Mesothelial cell of epicardium (in vitro differentiated cells): ENCODE results near the gene POLR3A. TPM values are rescaled to one million over a fixed set of nuclear protein-coding genes. Genes with fewer than 3 reads are reported as not detected.

Experiments
- DNase-seq, 2 experiments: peaks; one replicate each; pipeline ENCODE4 v3.0.0; 2021; ENCODE audit warnings: low spot score in 2 of 2; ENCODE audit not compliant: unreplicated experiment in 2 of 2
- H3K27ac Mint-ChIP-seq: 2 replicates; pipeline ENCODE4 v1.8.0; 2021; ENCODE audit warnings: mixed read lengths
- H3K27me3 Mint-ChIP-seq: 2 replicates; pipeline ENCODE4 v1.8.0; 2021; ENCODE audit warnings: low read depth, mixed read lengths
- H3K36me3 Mint-ChIP-seq: 2 replicates; pipeline ENCODE4 v1.8.0; 2021; ENCODE audit warnings: mixed read lengths
- H3K4me1 Mint-ChIP-seq: 2 replicates; pipeline ENCODE4 v1.8.0; 2021; ENCODE audit warnings: mixed read lengths
- H3K4me3 Mint-ChIP-seq: 2 replicates; pipeline ENCODE4 v1.8.0; 2021; ENCODE audit warnings: mild to moderate bottlenecking, moderate library complexity, mixed read lengths
- H3K9me3 Mint-ChIP-seq: 2 replicates; pipeline ENCODE4 v1.8.0; 2021; ENCODE audit warnings: mixed read lengths
- total RNA-seq: library from RNA; stranded (reverse); gene quantifications from 3 replicates; pipeline ENCODE4 v1.2.1, GENCODE V29; 2021
- TF ChIP-seq, protein P1 (sequence below): fragments of 200-600 bp; sonication (generic); IDR thresholded peaks from one replicate; pipeline ENCODE4 v1.5.0; 2021; ENCODE audit warnings: antibody characterized with exemption; ENCODE audit not compliant: unreplicated experiment

The POLR3A gene
- total RNA-seq, 1 donor from 2014 or later, result 23.9 TPM

GRCh38 chr10:77941790-77942189, 87.5 kb downstream of the POLR3A start:
- TF ChIP-seq, protein P1, sequence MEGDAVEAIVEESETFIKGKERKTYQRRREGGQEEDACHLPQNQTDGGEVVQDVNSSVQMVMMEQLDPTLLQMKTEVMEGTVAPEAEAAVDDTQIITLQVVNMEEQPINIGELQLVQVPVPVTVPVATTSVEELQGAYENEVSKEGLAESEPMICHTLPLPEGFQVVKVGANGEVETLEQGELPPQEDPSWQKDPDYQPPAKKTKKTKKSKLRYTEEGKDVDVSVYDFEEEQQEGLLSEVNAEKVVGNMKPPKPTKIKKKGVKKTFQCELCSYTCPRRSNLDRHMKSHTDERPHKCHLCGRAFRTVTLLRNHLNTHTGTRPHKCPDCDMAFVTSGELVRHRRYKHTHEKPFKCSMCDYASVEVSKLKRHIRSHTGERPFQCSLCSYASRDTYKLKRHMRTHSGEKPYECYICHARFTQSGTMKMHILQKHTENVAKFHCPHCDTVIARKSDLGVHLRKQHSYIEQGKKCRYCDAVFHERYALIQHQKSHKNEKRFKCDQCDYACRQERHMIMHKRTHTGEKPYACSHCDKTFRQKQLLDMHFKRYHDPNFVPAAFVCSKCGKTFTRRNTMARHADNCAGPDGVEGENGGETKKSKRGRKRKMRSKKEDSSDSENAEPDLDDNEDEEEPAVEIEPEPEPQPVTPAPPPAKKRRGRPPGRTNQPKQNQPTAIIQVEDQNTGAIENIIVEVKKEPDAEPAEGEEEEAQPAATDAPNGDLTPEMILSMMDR, result no peak
- no peaks in the 10 kb centered on the region for H3K27me3 Mint-ChIP-seq
- no peak overlapping the region for H3K27ac Mint-ChIP-seq
- no peaks in the 10 kb centered on the region for H3K36me3 Mint-ChIP-seq
- H3K4me1 Mint-ChIP-seq, result peaks cover 18% of the 10 kb centered on the region
- H3K4me3 Mint-ChIP-seq, result no peak overlapping the region
- no peak for DNase-seq
- H3K9me3 Mint-ChIP-seq, result no peaks in the 10 kb centered on the region

DNA sequence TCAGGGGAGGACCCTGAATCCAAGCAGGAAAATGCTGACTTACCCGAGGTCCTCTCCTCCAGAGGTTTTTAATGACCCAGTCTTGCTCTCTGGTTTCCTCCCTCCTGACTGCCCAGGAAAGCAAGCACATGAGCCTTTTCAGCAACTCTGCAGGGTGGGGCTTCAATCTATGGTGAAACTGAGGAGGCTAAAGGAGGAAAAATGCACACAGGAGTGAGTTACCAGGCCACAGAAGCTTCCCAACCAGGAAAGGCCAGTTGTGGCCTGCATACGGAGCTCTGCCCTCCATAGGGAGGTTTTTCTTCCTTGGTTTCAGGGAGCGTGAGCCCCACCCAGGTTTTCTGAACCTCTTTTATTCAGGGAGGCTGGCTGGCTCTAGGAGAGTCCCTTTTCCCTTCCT, 88.7 kb downstream of the POLR3A start:
- H3K4me1 Mint-ChIP-seq, result peaks cover 26% of the 10 kb centered on the region
- no peak for DNase-seq
- no peak overlapping the region for H3K27ac Mint-ChIP-seq
- H3K4me3 Mint-ChIP-seq, result no peak overlapping the region
- no peaks in the 10 kb centered on the region for H3K36me3 Mint-ChIP-seq
- H3K27me3 Mint-ChIP-seq, result no peaks in the 10 kb centered on the region
- TF ChIP-seq, protein P1, result no peak
- no peaks in the 10 kb centered on the region for H3K9me3 Mint-ChIP-seq

GRCh38 chr10:77940225-77940624, 89.1 kb downstream of the POLR3A start:
- Mint-ChIP-seq H3K36me3 (no peaks in the 10 kb centered on the region), H3K4me3 (no peak overlapping the region), H3K4me1 (peaks cover 29% of the 10 kb centered on the region), H3K9me3 (no peaks in the 10 kb centered on the region), H3K27me3 (no peaks in the 10 kb centered on the region), H3K27ac (no peak overlapping the region)
- TF ChIP-seq, protein P1, result no peak
- DNase-seq, result no peak

- Mint-ChIP-seq H3K27me3 (no peaks in the 10 kb centered on the region), H3K36me3 (no peaks in the 10 kb centered on the region), H3K27ac (no peak overlapping the region), H3K4me1 (peaks cover 29% of the 10 kb centered on the region), H3K4me3 (no peak overlapping the region), H3K9me3 (no peaks in the 10 kb centered on the region)
- TF ChIP-seq, protein P1, result no peak
- DNase-seq, result no peak
Observed at GRCh38 chr10:77939561-77940001, 89.7 kb downstream of the POLR3A start.

- TF ChIP-seq, protein P1, result no peak
- H3K4me3 Mint-ChIP-seq, result no peak overlapping the region
- H3K36me3 Mint-ChIP-seq, result no peaks in the 10 kb centered on the region
- peak overlapping the region; percentile 7 for H3K27ac Mint-ChIP-seq
- peaks cover 25% of the 10 kb centered on the region for H3K4me1 Mint-ChIP-seq
- H3K27me3 Mint-ChIP-seq, result no peaks in the 10 kb centered on the region
- H3K9me3 Mint-ChIP-seq, result no peaks in the 10 kb centered on the region
- DNase-seq, result no peak
Observed at GRCh38 chr10:77936697-77937567, 92.4 kb downstream of the POLR3A start.
